ENCODE measurements around the gene RSPO1.

DNA sequence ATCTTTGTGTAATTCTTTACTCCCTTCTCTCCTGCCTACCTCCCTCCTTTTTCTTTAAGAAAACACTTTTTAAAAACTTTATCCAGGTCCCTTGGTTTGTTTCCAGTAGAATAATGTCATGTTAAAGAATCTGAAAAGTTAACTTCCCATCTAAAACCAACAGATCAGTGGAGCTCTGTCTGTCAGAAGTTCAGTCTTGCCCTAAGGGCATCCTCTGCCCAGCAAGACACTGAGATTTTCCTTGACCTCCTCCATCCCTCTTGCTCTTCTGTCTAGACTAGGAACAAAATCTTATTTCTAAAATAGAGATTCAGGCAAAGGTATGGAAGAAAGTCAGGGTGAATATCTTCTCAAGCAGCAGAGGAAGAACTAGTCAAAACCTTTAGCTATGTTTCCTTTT, 33.3 kb downstream of the RSPO1 start:
- TF ChIP-seq POLR2A (IDR thresholded peaks at IDR 0.05; ENCODE audit: low read depth, low read length), result no peak
- TF ChIP-seq TAF1 (IDR thresholded peaks at IDR 0.05; ENCODE audit: low read depth, low read length), result no peak

Measured in GM12891 (cell line).